ENCODE data around the gene LRRC37A3.
"Not testable (repeated sequence)": the region's sequence is repeated elsewhere in the genome, so short reads cannot be mapped to it uniquely, and the experiment has no call there.

LRRC37A3 gene

GRCh38 chr17:64919289-64920025, at the start of gene LRRC37A3:
LRRC37A3 (minus strand) TSS chr17:64919478; CDS start chr17:64897257, 22,221 bp downstream.
- H3K79me2 ChIP-seq (ENCODE audit: insufficient read depth, low read length); H3F3A ChIP-seq (ENCODE audit: low read depth); H3K9me3 ChIP-seq (ENCODE audit: insufficient read depth, low read depth, low read length); H3K9me2 ChIP-seq (replicated peaks; ENCODE audit: low read depth, low read length); H4K20me1 ChIP-seq (ENCODE audit: insufficient read depth, low read length, poor library complexity, severe bottlenecking); H3K36me3 ChIP-seq (ENCODE audit: insufficient read depth, low read length); H3K27me3 ChIP-seq (ENCODE audit: insufficient read depth, low read length, poor library complexity, severe bottlenecking): not testable (repeated sequence)
- Histone ChIP-seq H3K4me3 (ENCODE audit: low read length, poor library complexity, severe bottlenecking) (peak within 1 kb of the TSS; percentile 79), H2AFZ (ENCODE audit: low read length) (peak within 1 kb of the TSS; percentile 94), H3K4me1 (ENCODE audit: insufficient read depth, low read length, poor library complexity, severe bottlenecking) (peaks cover 13% of the 10 kb centered on the region), H3K9ac (ENCODE audit: low read depth, low read length, poor library complexity, severe bottlenecking) (peak within 1 kb of the TSS; percentile 81), H3K4me2 (ENCODE audit: low read depth, low read length, poor library complexity, severe bottlenecking) (peak within 1 kb of the TSS; percentile 75)
- TF ChIP-seq, protein P1, sequence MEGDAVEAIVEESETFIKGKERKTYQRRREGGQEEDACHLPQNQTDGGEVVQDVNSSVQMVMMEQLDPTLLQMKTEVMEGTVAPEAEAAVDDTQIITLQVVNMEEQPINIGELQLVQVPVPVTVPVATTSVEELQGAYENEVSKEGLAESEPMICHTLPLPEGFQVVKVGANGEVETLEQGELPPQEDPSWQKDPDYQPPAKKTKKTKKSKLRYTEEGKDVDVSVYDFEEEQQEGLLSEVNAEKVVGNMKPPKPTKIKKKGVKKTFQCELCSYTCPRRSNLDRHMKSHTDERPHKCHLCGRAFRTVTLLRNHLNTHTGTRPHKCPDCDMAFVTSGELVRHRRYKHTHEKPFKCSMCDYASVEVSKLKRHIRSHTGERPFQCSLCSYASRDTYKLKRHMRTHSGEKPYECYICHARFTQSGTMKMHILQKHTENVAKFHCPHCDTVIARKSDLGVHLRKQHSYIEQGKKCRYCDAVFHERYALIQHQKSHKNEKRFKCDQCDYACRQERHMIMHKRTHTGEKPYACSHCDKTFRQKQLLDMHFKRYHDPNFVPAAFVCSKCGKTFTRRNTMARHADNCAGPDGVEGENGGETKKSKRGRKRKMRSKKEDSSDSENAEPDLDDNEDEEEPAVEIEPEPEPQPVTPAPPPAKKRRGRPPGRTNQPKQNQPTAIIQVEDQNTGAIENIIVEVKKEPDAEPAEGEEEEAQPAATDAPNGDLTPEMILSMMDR (conservative IDR thresholded peaks at IDR 0.05; ENCODE audit: low read length) = peak; percentile 75

DNA sequence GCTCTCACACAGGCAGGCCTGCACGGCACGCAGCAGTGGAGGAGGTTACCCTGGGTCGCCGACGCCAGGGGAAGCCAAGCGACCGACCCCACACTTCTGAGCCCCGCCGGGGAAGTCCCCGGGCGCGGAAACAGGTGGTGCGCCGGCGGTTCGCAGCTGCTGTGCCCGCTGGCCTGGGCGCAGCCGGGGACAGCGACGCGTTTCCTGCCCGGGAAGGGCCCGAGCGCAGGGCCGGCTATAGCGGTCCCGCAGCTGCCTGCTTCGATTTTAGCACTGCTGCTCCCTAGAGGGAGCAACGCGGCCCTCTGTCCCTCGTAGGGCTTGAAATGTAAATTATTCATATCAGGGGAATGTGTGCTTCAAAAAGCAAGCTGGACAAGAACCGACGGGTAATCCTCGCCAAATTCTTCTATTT, 46.6 kb upstream of the LRRC37A3 start:
- Histone ChIP-seq H3F3A (ENCODE audit: low read depth) (peaks cover 21% of the 10 kb centered on the region; the same call in 1 of the 2 replicates), H3K4me1 (ENCODE audit: insufficient read depth, low read length, poor library complexity, severe bottlenecking) (peaks cover 68% of the 10 kb centered on the region), H3K9ac (ENCODE audit: low read depth, low read length, poor library complexity, severe bottlenecking) (peak overlapping the region; percentile 59), H3K4me2 (ENCODE audit: low read depth, low read length, poor library complexity, severe bottlenecking) (peak overlapping the region; percentile 86), H3K4me3 (ENCODE audit: low read length, poor library complexity, severe bottlenecking) (peak overlapping the region; percentile 58)
- H3K9me3 ChIP-seq (ENCODE audit: insufficient read depth, low read depth, low read length); H3K27me3 ChIP-seq (ENCODE audit: insufficient read depth, low read length, poor library complexity, severe bottlenecking); H4K20me1 ChIP-seq (ENCODE audit: insufficient read depth, low read length, poor library complexity, severe bottlenecking); H2AFZ ChIP-seq (ENCODE audit: low read length); H3K9me2 ChIP-seq (replicated peaks; ENCODE audit: low read depth, low read length); H3K36me3 ChIP-seq (ENCODE audit: insufficient read depth, low read length); H3K79me2 ChIP-seq (ENCODE audit: insufficient read depth, low read length): not testable (repeated sequence)
- TF ChIP-seq, protein P1 (conservative IDR thresholded peaks at IDR 0.05; ENCODE audit: low read length) = peak; percentile 44

DNA sequence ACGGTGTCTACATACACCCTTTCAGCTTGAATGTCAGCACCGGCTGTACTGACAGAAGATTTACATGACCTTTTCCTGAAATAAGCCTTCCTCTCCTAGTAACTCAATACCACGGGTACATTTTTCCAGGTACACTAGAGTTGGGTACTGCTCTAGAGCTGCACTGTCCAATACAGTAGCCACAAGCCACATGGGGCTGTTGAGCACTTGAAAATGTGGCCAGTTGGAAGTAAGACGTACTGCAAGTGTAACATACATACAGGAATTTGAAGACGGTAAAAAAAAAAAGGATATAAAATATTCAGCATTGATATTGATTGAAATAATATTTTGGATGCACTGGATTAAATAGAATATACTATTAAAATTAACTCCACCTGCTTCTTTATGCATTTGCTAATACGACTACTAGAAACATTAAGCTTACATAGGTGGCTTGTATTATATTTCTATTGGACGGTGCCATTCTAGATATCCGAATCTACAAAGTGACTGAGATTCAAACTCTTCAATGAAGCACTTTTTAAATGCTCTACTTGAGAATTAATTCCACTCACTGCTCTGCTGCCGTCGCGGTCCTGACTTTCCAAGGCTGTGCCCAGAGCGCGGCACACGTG, 46.1 kb upstream of the LRRC37A3 start:
- Histone ChIP-seq H3K4me2 (ENCODE audit: low read depth, low read length, poor library complexity, severe bottlenecking) (peak overlapping the region; percentile 36), H3K9ac (ENCODE audit: low read depth, low read length, poor library complexity, severe bottlenecking) (peak overlapping the region; percentile 24), H3K4me1 (ENCODE audit: insufficient read depth, low read length, poor library complexity, severe bottlenecking) (peaks cover 63% of the 10 kb centered on the region), H3K4me3 (ENCODE audit: low read length, poor library complexity, severe bottlenecking) (peak overlapping the region; percentile 34), H3F3A (ENCODE audit: low read depth) (peaks cover 20% of the 10 kb centered on the region; the same call in 1 of the 2 replicates)
- not testable (repeated sequence) for H3K27me3 ChIP-seq (ENCODE audit: insufficient read depth, low read length, poor library complexity, severe bottlenecking); H3K79me2 ChIP-seq (ENCODE audit: insufficient read depth, low read length); H3K36me3 ChIP-seq (ENCODE audit: insufficient read depth, low read length); H3K9me3 ChIP-seq (ENCODE audit: insufficient read depth, low read depth, low read length); H3K9me2 ChIP-seq (replicated peaks; ENCODE audit: low read depth, low read length); H4K20me1 ChIP-seq (ENCODE audit: insufficient read depth, low read length, poor library complexity, severe bottlenecking); H2AFZ ChIP-seq (ENCODE audit: low read length)

- no peaks in the 10 kb centered on the region for H3K27me3 ChIP-seq (ENCODE audit: insufficient read depth, low read length, poor library complexity, severe bottlenecking)
- H4K20me1 ChIP-seq (ENCODE audit: insufficient read depth, low read length, poor library complexity, severe bottlenecking) = no peaks in the 10 kb centered on the region
- no peaks in the 10 kb centered on the region for H3K36me3 ChIP-seq (ENCODE audit: insufficient read depth, low read length)
- peak overlapping the region; percentile 36 for H3K4me2 ChIP-seq (ENCODE audit: low read depth, low read length, poor library complexity, severe bottlenecking)
- H3F3A ChIP-seq (ENCODE audit: low read depth) = peaks cover 17% of the 10 kb centered on the region; the same call in 1 of the 2 replicates
- H3K9ac ChIP-seq (ENCODE audit: low read depth, low read length, poor library complexity, severe bottlenecking) = peak overlapping the region; percentile 24
- TF ChIP-seq, protein P1 (conservative IDR thresholded peaks at IDR 0.05; ENCODE audit: low read length) = no peak
- TF ChIP-seq EZH2phosphoT487 (IDR thresholded peaks at IDR 0.05; ENCODE audit: borderline replicate concordance) = no peak
- H3K79me2 ChIP-seq (ENCODE audit: insufficient read depth, low read length) = no peaks in the 10 kb centered on the region; the same call in 1 of the 2 replicates
- no peaks in the 10 kb centered on the region for H3K9me3 ChIP-seq (ENCODE audit: insufficient read depth, low read depth, low read length)
- no peak overlapping the region for H3K4me3 ChIP-seq (ENCODE audit: low read length, poor library complexity, severe bottlenecking)
- H2AFZ ChIP-seq (ENCODE audit: low read length) = no peak overlapping the region
- H3K4me1 ChIP-seq (ENCODE audit: insufficient read depth, low read length, poor library complexity, severe bottlenecking) = peaks cover 59% of the 10 kb centered on the region
- no peaks in the 10 kb centered on the region for H3K9me2 ChIP-seq (replicated peaks; ENCODE audit: low read depth, low read length)
Observed at GRCh38 chr17:64964796-64965195, 45.5 kb upstream of the LRRC37A3 start.
